HG03139 (cell line): ENCODE measurements around the gene ADAM19.
"Not testable (repeated sequence)": the region's sequence is repeated elsewhere in the genome, so short reads cannot be mapped to it uniquely, and the experiment has no call there.

Experiments used
- ATAC-seq: cut with Tn5 transposase; IDR thresholded peaks from one replicate; pipeline ENCODE4 v1.9.1; 2021; ENCODE audit not compliant: unreplicated experiment

Gene ADAM19

GRCh38 chr5:157491471-157491995, 84.0 kb downstream of the ADAM19 start:
- no peak for ATAC-seq

GRCh38 chr5:157487358-157487757, 88.2 kb downstream of the ADAM19 start:
- ATAC-seq, result peak; percentile 39

- ATAC-seq, result peak; percentile 33
Observed at GRCh38 chr5:157486861-157487260, 88.7 kb downstream of the ADAM19 start.

GRCh38 chr5:157486221-157486681, 89.3 kb downstream of the ADAM19 start:
- peak; percentile 47 for ATAC-seq

- peak; percentile 27 for ATAC-seq
Observed at GRCh38 chr5:157485811-157486210, 89.8 kb downstream of the ADAM19 start.

GRCh38 chr5:157485340-157485739, 90.2 kb downstream of the ADAM19 start:
- no peak for ATAC-seq

GRCh38 chr5:157484768-157485167, 90.8 kb downstream of the ADAM19 start:
- ATAC-seq, result no peak

- ATAC-seq, result not testable (repeated sequence)
Observed at GRCh38 chr5:157482702-157483101, 92.9 kb downstream of the ADAM19 start.

- no peak for ATAC-seq
Observed at GRCh38 chr5:157481666-157482065, 93.9 kb downstream of the ADAM19 start.

GRCh38 chr5:157481265-157481664, 94.3 kb downstream of the ADAM19 start:
- ATAC-seq, result no peak

- no peak for ATAC-seq
Observed at GRCh38 chr5:157479612-157480510, 95.7 kb downstream of the ADAM19 start.

- ATAC-seq, result no peak
Observed at GRCh38 chr5:157479166-157479565, 96.4 kb downstream of the ADAM19 start.

GRCh38 chr5:157478726-157479125, 96.8 kb downstream of the ADAM19 start:
- no peak for ATAC-seq

- ATAC-seq, result no peak
Observed at GRCh38 chr5:157477814-157478494, 97.6 kb downstream of the ADAM19 start.

- ATAC-seq, result no peak
Observed at GRCh38 chr5:157476702-157477408, 98.7 kb downstream of the ADAM19 start.

GRCh38 chr5:157475432-157475831, 100.1 kb downstream of the ADAM19 start:
- no peak for ATAC-seq

- ATAC-seq, result no peak
Observed at GRCh38 chr5:157473383-157474320, 101.9 kb downstream of the ADAM19 start.

- no peak for ATAC-seq
Observed at GRCh38 chr5:157471709-157472108, 103.9 kb downstream of the ADAM19 start.

- ATAC-seq, result no peak
Observed at GRCh38 chr5:157470631-157471030, 104.9 kb downstream of the ADAM19 start.

- ATAC-seq, result no peak
Observed at GRCh38 chr5:157469687-157470086, 105.9 kb downstream of the ADAM19 start.
